ENCODE results near the gene THSD7B.
"Not testable (repeated sequence)": the region's sequence is repeated elsewhere in the genome, so short reads cannot be mapped to it uniquely, and the experiment has no call there.

- TF ChIP-seq FOXP2 (optimal IDR thresholded peaks at IDR 0.05; ENCODE audit: control extremely low read depth, extremely low read length, insufficient read depth); EZH2 (IDR thresholded peaks at IDR 0.05); POLR2AphosphoS5 (IDR thresholded peaks at IDR 0.05; ENCODE audit: borderline replicate concordance, low read depth, low read length): not testable (repeated sequence)
Observed at GRCh38 chr2:136981689-136982088, 216.3 kb downstream of the THSD7B start.
